Jurkat, Clone E6-1 (cell line): ENCODE measurements around the gene CHST13.

Experiments used
- DNase-seq: peaks from one replicate; pipeline ENCODE4 v3.0.0-alpha.2; 2011; ENCODE audit warnings: low read depth, low spot score
- H3K4me3 ChIP-seq: 2 replicates; pipeline ENCODE4 v1.5.1; 2011; ENCODE audit warnings: mild to moderate bottlenecking, low read length, control low read depth, moderate library complexity

CHST13 gene

GRCh38 chr3:126502656-126503055 is 21.3 kb upstream of the CHST13 start:
- no peak for DNase-seq
- H3K4me3 ChIP-seq: no peak overlapping the region

- no peak for DNase-seq
- no peak overlapping the region for H3K4me3 ChIP-seq
These were observed 20.3 kb upstream of the CHST13 start for GRCh38 chr3:126503701-126504100.

- no peak for DNase-seq
- no peak overlapping the region for H3K4me3 ChIP-seq
These were observed 16.1 kb upstream of the CHST13 start for GRCh38 chr3:126507886-126508285.

GRCh38 chr3:126508564-126508964 is 15.4 kb upstream of the CHST13 start:
- no peak overlapping the region for H3K4me3 ChIP-seq
- no peak for DNase-seq

- no peak for DNase-seq
- no peak overlapping the region for H3K4me3 ChIP-seq
These were observed 14.2 kb upstream of the CHST13 start for GRCh38 chr3:126509597-126510307.

GRCh38 chr3:126510308-126510910 is 13.5 kb upstream of the CHST13 start:
- H3K4me3 ChIP-seq: no peak overlapping the region
- DNase-seq: no peak

- no peak for DNase-seq
- H3K4me3 ChIP-seq: no peak overlapping the region
These were observed 12.7 kb upstream of the CHST13 start for GRCh38 chr3:126511291-126511690.

- no peak overlapping the region for H3K4me3 ChIP-seq
- no peak for DNase-seq
These were observed 11.9 kb upstream of the CHST13 start for GRCh38 chr3:126512026-126512425.

- no peak for DNase-seq
- H3K4me3 ChIP-seq: no peak overlapping the region
These were observed 10.9 kb upstream of the CHST13 start for GRCh38 chr3:126512916-126513650.

- H3K4me3 ChIP-seq: no peak overlapping the region
- no peak for DNase-seq
These were observed 9.8 kb upstream of the CHST13 start for GRCh38 chr3:126514161-126514560.

- H3K4me3 ChIP-seq: no peak overlapping the region
- DNase-seq: no peak
These were observed 8.8 kb upstream of the CHST13 start for GRCh38 chr3:126515066-126515706.

GRCh38 chr3:126516152-126516935 is 7.6 kb upstream of the CHST13 start:
- DNase-seq: no peak
- H3K4me3 ChIP-seq: no peak overlapping the region

GRCh38 chr3:126516936-126517290 is 7.0 kb upstream of the CHST13 start:
- no peak overlapping the region for H3K4me3 ChIP-seq
- DNase-seq: no peak

- no peak within 1 kb of the TSS for H3K4me3 ChIP-seq
- no peak for DNase-seq
These were observed 6.5 kb upstream of the CHST13 start, which contains the start of gene UROC1 for GRCh38 chr3:126517291-126517951. Gene UROC1 (minus strand): TSS chr3:126517773. CDS start chr3:126517719, 54 bp downstream.

GRCh38 chr3:126517986-126518778 is 5.8 kb upstream of the CHST13 start:
- no peak overlapping the region for H3K4me3 ChIP-seq
- DNase-seq: no peak

GRCh38 chr3:126518779-126519177 is 5.2 kb upstream of the CHST13 start:
- no peak overlapping the region for H3K4me3 ChIP-seq
- DNase-seq: no peak

- peak; percentile 50 for DNase-seq
These were observed 4.2 kb upstream of the CHST13 start for GRCh38 chr3:126519506-126520455.

More at GRCh38 chr3:126519506-126520455, 4.2 kb upstream of the CHST13 start:
- H3K4me3 ChIP-seq: no peak overlapping the region
